Measurements from ENCODE around the gene PLXDC2.

DNA sequence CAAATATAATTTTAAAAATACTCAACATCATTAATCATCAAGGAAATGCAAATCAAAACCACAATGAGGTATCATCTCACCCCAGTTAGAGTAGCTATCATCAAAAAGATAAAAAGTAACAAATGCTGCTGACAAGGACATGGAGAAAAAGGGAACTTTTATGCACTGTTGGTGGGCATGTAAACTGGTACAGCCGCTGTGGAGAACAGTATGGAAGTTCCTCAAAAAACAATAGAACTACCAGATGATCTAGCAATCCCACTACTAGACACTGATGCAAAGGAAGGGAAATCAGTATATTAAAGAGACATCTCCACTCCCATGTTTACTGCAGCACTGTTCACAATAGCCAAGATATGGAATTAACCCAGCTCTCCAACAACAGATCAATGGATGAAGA lies 384.5 kb downstream of the PLXDC2 start:
- TF ChIP-seq CTCF (tag by site-specific recombination; IDR thresholded peaks at IDR 0.05), result no peak
- TF ChIP-seq ZNF114 (tag by site-specific recombination; IDR thresholded peaks at IDR 0.05), result no peak
- TF ChIP-seq, protein P1, sequence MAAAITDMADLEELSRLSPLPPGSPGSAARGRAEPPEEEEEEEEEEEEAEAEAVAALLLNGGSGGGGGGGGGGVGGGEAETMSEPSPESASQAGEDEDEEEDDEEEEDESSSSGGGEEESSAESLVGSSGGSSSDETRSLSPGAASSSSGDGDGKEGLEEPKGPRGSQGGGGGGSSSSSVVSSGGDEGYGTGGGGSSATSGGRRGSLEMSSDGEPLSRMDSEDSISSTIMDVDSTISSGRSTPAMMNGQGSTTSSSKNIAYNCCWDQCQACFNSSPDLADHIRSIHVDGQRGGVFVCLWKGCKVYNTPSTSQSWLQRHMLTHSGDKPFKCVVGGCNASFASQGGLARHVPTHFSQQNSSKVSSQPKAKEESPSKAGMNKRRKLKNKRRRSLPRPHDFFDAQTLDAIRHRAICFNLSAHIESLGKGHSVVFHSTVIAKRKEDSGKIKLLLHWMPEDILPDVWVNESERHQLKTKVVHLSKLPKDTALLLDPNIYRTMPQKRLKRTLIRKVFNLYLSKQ (tag by site-specific recombination; IDR thresholded peaks at IDR 0.05; ENCODE audit: borderline replicate concordance), result no peak
- no peak for TF ChIP-seq PRDM4 (tag by site-specific recombination; IDR thresholded peaks at IDR 0.05)
- TF ChIP-seq PATZ1 (tag by site-specific recombination; IDR thresholded peaks at IDR 0.05), result no peak
- no peak for TF ChIP-seq ATF2 (tag by site-specific recombination; IDR thresholded peaks at IDR 0.05; ENCODE audit: low read depth)
- no peak for TF ChIP-seq ZBTB26 (tag by site-specific recombination; optimal IDR thresholded peaks at IDR 0.05)
- TF ChIP-seq HOXA7 (CRISPR knock-in tag; IDR thresholded peaks at IDR 0.05; ENCODE audit: borderline replicate concordance), result no peak
- no peak for TF ChIP-seq KLF9 (tag by site-specific recombination; IDR thresholded peaks at IDR 0.05; ENCODE audit: low read depth)
- TF ChIP-seq ZNF621 (tag by site-specific recombination; IDR thresholded peaks at IDR 0.05), result no peak
